Heart right ventricle (tissue), 16 donors: Measurements from ENCODE around the gene FTSJ3. TPM values are rescaled to one million over a fixed set of nuclear protein-coding genes. Genes with fewer than 3 reads are reported as not detected.

Experiments used
- ATAC-seq, 8 donors: fragments of 200-7000 bp; cut with Tn5 transposase; one replicate each; pipeline ENCODE4 v1.9.1; 2020; ENCODE audit warnings: mild to moderate bottlenecking in 8 of 8, moderate library complexity in 8 of 8, moderate number of reproducible peaks in 1 of 8
- DNase-seq, 2 donors: peaks; one replicate each; pipeline ENCODE4 v3.0.0-alpha.2; 2020
- H3K27ac ChIP-seq, 10 donors: fragments of 200-600 bp; sonication (generic) in 2 of 10; one replicate each; pipeline versions ENCODE4 v1.5.0 to v1.8.0; 2020 to 2022; ENCODE audit warnings: mild to moderate bottlenecking in 3 of 10
- H3K27me3 ChIP-seq, 7 donors: fragments of 200-600 bp; one replicate each; pipeline ENCODE4 v1.8.0; 2021 to 2022; ENCODE audit warnings: mild to moderate bottlenecking in 2 of 7
- H3K36me3 ChIP-seq, 9 donors: fragments of 200-600 bp; sonication (generic) in 1 of 9; one replicate each; pipeline versions ENCODE4 v1.5.0 to v1.8.0; 2020 to 2022; ENCODE audit warnings: mild to moderate bottlenecking in 2 of 9
- H3K4me1 ChIP-seq, 9 donors: fragments of 200-600 bp; sonication (generic) in 1 of 9; one replicate each; pipeline versions ENCODE4 v1.5.0 to v1.8.0; 2020 to 2022; ENCODE audit warnings: mild to moderate bottlenecking in 4 of 9
- H3K4me3 ChIP-seq, 10 donors: fragments of 200-600 bp; sonication (generic) in 2 of 10; one replicate each; pipeline versions ENCODE4 v1.5.0 to v1.8.0; 2020 to 2022; ENCODE audit warnings: mild to moderate bottlenecking in 7 of 10, moderate library complexity in 2 of 10
- H3K9me3 ChIP-seq, 11 donors: fragments of 200-600 bp in 10 of 11; sonication (generic) in 2 of 11; one replicate each; pipeline versions ENCODE4 v1.5.0 to v1.8.0; 2013 to 2022; ENCODE audit warnings: mild to moderate bottlenecking in 2 of 11, control low read depth in 1 of 11, moderate library complexity in 1 of 11
- CTCF ChIP-seq, 9 donors: fragments of 200-600 bp; sonication (generic) in 2 of 9; IDR thresholded peaks; one replicate each; pipeline versions ENCODE4 v1.5.0 to v1.8.0; 2021 to 2022; ENCODE audit warnings: antibody characterized with exemption in 9 of 9, mild to moderate bottlenecking in 5 of 9, moderate library complexity in 1 of 9
- WGBS, 2 donors: extraction: QIAGEN DNeasy Blood & Tissue Kit; methylation state at CpG; one replicate each; pipeline ENCODE4 v1.1.7; 2013; ENCODE audit warnings: inconsistent platforms in 1 of 2; 5-methylcytosine and 5-hydroxymethylcytosine counted together
- intact Hi-C, 10 donors: fragments of 100-400 bp; cut with DNase I; formaldehyde crosslinking; loops; one replicate each; pipeline versions ENCODE4 v1.11.1 to v1.14.2; 2022
- polyA plus RNA-seq, 2 donors: library from polyadenylated mRNA; stranded (reverse); fragments of 200-250 nt; gene quantifications; one replicate each; pipeline ENCODE4 v1.2.3, GENCODE V29; 2013
- total RNA-seq, 10 donors: library from RNA; stranded (reverse); fragmentation: NEBNext Ultra II Directional in 3 of 10; extraction: Animal tissue kit (Norgen Biotek cat#: 25700) in 3 of 10; gene quantifications; one replicate each; pipeline versions ENCODE4 v1.2.1 to v1.2.4, GENCODE V29; 2021 to 2023
- donor health status: Arrhythmogenic right ventricular cardiomyopathy.
- donor health status: ischemic (EF 13 %, LVEDD 7.1; RV severe dilation, severe dysfunction).
- donor health status: healthy with polysubstance abuse.
- donor health status: DM: no; HTN: yes; CAD: no.
- donor health status: DM: no; HTN: no; CAD: no.
- donor health status: ischemic (EF 25% LVEDD 6.9; RV normal size, moderate dysfunction).
- donor health status: ischemic (EF 25% LVEDD 5.7; RV mildly dilated, moderate dysfunction).
- donor health status: healthy.
- donor health status: DM: yes; HTN: yes; CAD: no.
- donor health status: Ischemic cardiomyopathy.
- donor health status: ischemic (EF 35%, LVEDD 5.7; RV mildly dilated, moderate dysfunction).
- donor health status: nonischemic (EF 11% LVEDD 7.7; RV severe dilation, severe dysfunction).
- donor health status: DM: yes; HTN: yes; CAD: no.
- donor health status: PGD.
- donor health status: ischemic (EF 29% LVEDD 5.4; RV normal size, mild dysfunction).
- donor health status: nonischemic (EF 23%, LVEDD 6.1; RV moderate dilation, normal function).

Gene FTSJ3
- total and polyA plus RNA-seq, 12 donors = 14.0 to 43.0 (median 28.4) TPM

GRCh38 chr17:63842540-63843386, 15.3 kb upstream of the FTSJ3 start, which contains the start of gene SMARCD2:
SMARCD2 (minus strand) TSS chr17:63842685; CDS start chr17:63842674, 11 bp downstream.
- intact Hi-C loops = loop anchor here in 4 of 10 donors (1.0 to 5.0 kb wide), 2 partner anchors 15 to 70 kb away; partner anchors contain the start of genes FTSJ3 (in 3 of the 4), PSMC5 (in 3 of the 4), CCDC47 (in 1 of the 4) and DDX42 (in 1 of the 4)
- ATAC-seq (peak; percentile 88 to 94 (median 90)), DNase-seq (peak; percentile 98 to 99)
- peak in 2 of 9 donors; percentile 6 for TF ChIP-seq CTCF (IDR thresholded peaks at IDR 0.05)
- WGBS, 2 donors = 0% methylated on average over 92 of the region's 92 CpGs
- peak within 1 kb of the TSS; percentile 87 to 98 (median 94) for H3K27ac ChIP-seq
- H3K27me3 ChIP-seq = no peaks in the 10 kb centered on the region
- peaks cover 30 to 53% (median 47%) of the 10 kb centered on the region in 9 donors for H3K4me1 ChIP-seq
- H3K4me3 ChIP-seq = peak within 1 kb of the TSS; percentile 73 to 95 (median 90)
- H3K36me3 ChIP-seq = peaks cover 0 to under 1% (median 0%) of the 10 kb centered on the region in 9 donors
- no peaks in the 10 kb centered on the region for H3K9me3 ChIP-seq

- ATAC-seq (no peak), DNase-seq (peak; percentile 43 to 51)
- Histone ChIP-seq H3K27me3 (no peaks in the 10 kb centered on the region), H3K36me3 (peaks cover 0 to 7% (median 0%) of the 10 kb centered on the region in 9 donors), H3K4me3 (peak overlapping the region; percentile 73 to 95 (median 90)), H3K4me1 (peaks cover 33 to 59% (median 52%) of the 10 kb centered on the region in 9 donors), H3K9me3 (no peaks in the 10 kb centered on the region), H3K27ac (peak overlapping the region; percentile 87 to 98 (median 94))
- WGBS, 2 donors = 0% methylated on average over 36 of the region's 36 CpGs
- TF ChIP-seq CTCF (IDR thresholded peaks at IDR 0.05) = no peak
- intact Hi-C loops = loop anchor here in 4 of 10 donors (1.0 to 5.0 kb wide), 2 partner anchors 15 to 70 kb away; partner anchors contain the start of genes FTSJ3 (in 3 of the 4), PSMC5 (in 3 of the 4), CCDC47 (in 1 of the 4) and DDX42 (in 1 of the 4)
These were observed 14.7 kb upstream of the FTSJ3 start for GRCh38 chr17:63842173-63842539.

GRCh38 chr17:63841350-63842172, 14.1 kb upstream of the FTSJ3 start:
- intact Hi-C loops = loop anchor here in 4 of 10 donors (1.0 to 5.0 kb wide), 2 partner anchors 14 to 69 kb away; partner anchors contain the start of genes FTSJ3 (in 3 of the 4), PSMC5 (in 3 of the 4), CCDC47 (in 1 of the 4) and DDX42 (in 1 of the 4)
- H3K27ac ChIP-seq = peak overlapping the region; percentile 87 to 98 (median 94)
- H3K4me3 ChIP-seq = peak overlapping the region; percentile 73 to 95 (median 90)
- no peak for TF ChIP-seq CTCF (IDR thresholded peaks at IDR 0.05)
- H3K9me3 ChIP-seq = no peaks in the 10 kb centered on the region
- WGBS, 2 donors = 3% methylated on average over 26 of the region's 26 CpGs
- peaks cover 33 to 59% (median 52%) of the 10 kb centered on the region in 9 donors for H3K4me1 ChIP-seq
- no peaks in the 10 kb centered on the region for H3K27me3 ChIP-seq
- ATAC-seq (peak; percentile 6 to 20 (median 14)), DNase-seq (peak; percentile 59 to 72)
- peaks cover 0 to 13% (median 0%) of the 10 kb centered on the region in 9 donors for H3K36me3 ChIP-seq
